Erythroblast (primary cell): ENCODE results near the gene KDM5D.

Experiments used
- GATA1 ChIP-seq: IDR thresholded peaks from 2 replicates; pipeline ENCODE4 v1.6.1; 2011; ENCODE audit warnings: low read depth, mild to moderate bottlenecking, control low read depth, low read length, moderate library complexity
- POLR2A ChIP-seq: IDR thresholded peaks from 2 replicates; pipeline ENCODE4 v1.6.1; 2011; ENCODE audit warnings: mild to moderate bottlenecking, low read length

GRCh38 chrY:19698495-19698894 is 46.0 kb downstream of the KDM5D start:
- TF ChIP-seq POLR2A, result no peak
- no peak for TF ChIP-seq GATA1
